Panc1 (cell line): ENCODE measurements around the gene FOXN1. TPM values are rescaled to one million over a fixed set of nuclear protein-coding genes. Genes with fewer than 3 reads are reported as not detected.

Source experiments
- ATAC-seq: fragments of 200-7000 bp; cut with Tn5 transposase; 2 replicates; pipeline ENCODE4 v1.9.1; 2020; ENCODE audit warnings: mild to moderate bottlenecking, moderate library complexity
- BruUV-seq: library from RNA; stranded (reverse); fragments of 400-500 nt; replicated peaks from 2 replicates; lab custom pipeline; 2021; lab: Mats Ljungman, UMichigan
- CTCF ChIA-PET: fragments of 300-600 bp; sonication (Branson Sonifier 250); formaldehyde crosslinking; loops from one replicate; lab custom pipeline; 2022; ENCODE audit warnings: antibody characterized with exemption; lab: Charles Lee
- POLR2A ChIA-PET: fragments of 300-600 bp; sonication (Branson Sonifier 250); formaldehyde crosslinking; loops from one replicate; lab custom pipeline; 2022; ENCODE audit warnings: antibody characterized with exemption; lab: Charles Lee
- DNase-seq: peaks from one replicate; pipeline ENCODE4 v3.0.0-alpha.2; 2010; ENCODE audit warnings: low read depth, low spot score
- H3K27ac ChIP-seq: 2 replicates; pipeline ENCODE4 v1.5.1; 2011; ENCODE audit warnings: mild to moderate bottlenecking, low read length, inconsistent platforms
- H3K27me3 ChIP-seq: fragments of 200-500 bp; sonication (Bioruptor generic); 2 replicates; pipeline ENCODE4 v1.6.0; 2014; ENCODE audit warnings: low read length, inconsistent platforms; ENCODE audit not compliant: control insufficient read depth, insufficient read depth
- H3K36me3 ChIP-seq: fragments of 200-500 bp; sonication (Bioruptor generic); 2 replicates; pipeline ENCODE4 v1.5.1; 2014; ENCODE audit warnings: inconsistent platforms, mild to moderate bottlenecking, low read length, moderate library complexity; ENCODE audit not compliant: control insufficient read depth, insufficient read depth
- H3K4me1 ChIP-seq: 2 replicates; pipeline ENCODE4 v1.5.1; 2011; ENCODE audit warnings: inconsistent platforms, mild to moderate bottlenecking, low read length, moderate library complexity; ENCODE audit not compliant: control insufficient read depth, insufficient read depth
- H3K4me3 ChIP-seq, 2 experiments: 2 replicates each; pipeline ENCODE4 v1.5.1; 2011 to 2012; ENCODE audit warnings: low read depth in 2 of 2, low read length in 2 of 2, mild to moderate bottlenecking in 2 of 2, inconsistent platforms in 1 of 2, moderate library complexity in 1 of 2
- H3K9me3 ChIP-seq: fragments of 200-500 bp; sonication (Bioruptor generic); 2 replicates; pipeline ENCODE4 v1.5.1; 2014; ENCODE audit warnings: low read depth, mild to moderate bottlenecking, inconsistent platforms, low read length, moderate library complexity; ENCODE audit not compliant: control insufficient read depth, insufficient read depth
- CTCF ChIP-seq: fragments of 450-650 bp; IDR thresholded peaks from 2 replicates; pipeline ENCODE4 v1.5.1; 2017; ENCODE audit warnings: mild to moderate bottlenecking
- POLR2AphosphoS5 ChIP-seq: IDR thresholded peaks from 2 replicates; pipeline ENCODE4 v1.6.1; 2012; ENCODE audit warnings: mild to moderate bottlenecking, low read depth, low read length, moderate library complexity
- REST ChIP-seq, 2 experiments: IDR thresholded peaks; 2 replicates each; pipeline ENCODE4 v1.6.1; 2011 to 2012; ENCODE audit warnings: low read depth in 2 of 2, control low read depth in 1 of 2, low read length in 1 of 2, mild to moderate bottlenecking in 1 of 2, moderate library complexity in 1 of 2; ENCODE audit not compliant: insufficient read depth in 1 of 2
- SIN3A ChIP-seq: IDR thresholded peaks from 2 replicates; pipeline ENCODE4 v1.6.1; 2012; ENCODE audit warnings: low read depth, mild to moderate bottlenecking, low read length, moderate library complexity, borderline replicate concordance; ENCODE audit not compliant: insufficient read depth
- TCF7L2 ChIP-seq: IDR thresholded peaks from 2 replicates; pipeline ENCODE4 v1.6.1; 2011; ENCODE audit warnings: mild to moderate bottlenecking, low read depth, low read length, inconsistent platforms
- in situ Hi-C: cut with HindIII; loops from 2 replicates; pipeline ENCODE4 v1.10.0; 2016; ENCODE audit warnings: low sequenced_read_pairs, low pct_unique_long_range_greater_than_20kb
- intact Hi-C: fragments of 100-400 bp; cut with micrococcal nuclease; formaldehyde crosslinking; loops from one replicate; pipeline ENCODE4 v1.10.0; 2022; ENCODE audit not compliant: unreplicated experiment
- total RNA-seq: library from RNA; stranded (reverse); gene quantifications from one replicate; pipeline ENCODE4 v1.2.1, GENCODE V29; 2021; ENCODE audit not compliant: unreplicated experiment

The FOXN1 gene
- total RNA-seq, 1 experiment from 2014 or later: not detected

- TF ChIP-seq POLR2AphosphoS5 (no peak), SIN3A (no peak), TCF7L2 (no peak), REST (IDR thresholded peaks at IDR 0.05; ENCODE audit: insufficient read depth in 1 of 2, low read depth in 2 of 2, low read length in 1 of 2) (no peak), CTCF (no peak)
- H3K27me3 ChIP-seq: peaks cover 2% of the 10 kb centered on the region; the same call in 1 of the 2 replicates
- POLR2A ChIA-PET: no interaction called here
- H3K27ac ChIP-seq: no peak overlapping the region
- CTCF ChIA-PET: no interaction called here
- no peak for DNase-seq
- no peak for ATAC-seq
- no peaks in the 10 kb centered on the region for H3K9me3 ChIP-seq
- H3K4me3 ChIP-seq: no peak overlapping the region
- H3K36me3 ChIP-seq: no peaks in the 10 kb centered on the region
- in situ Hi-C loops: no loop called here
- intact Hi-C loops: no loop called here
- BruUV-seq: no TSS peak
- no peaks in the 10 kb centered on the region for H3K4me1 ChIP-seq
Observed at GRCh38 chr17:28488533-28489276, 17.4 kb upstream of the FOXN1 start.

- no TSS peak for BruUV-seq
- CTCF ChIA-PET: no interaction called here
Observed at GRCh38 chr17:28491286-28491685, 14.9 kb upstream of the FOXN1 start.

More at GRCh38 chr17:28491286-28491685, 14.9 kb upstream of the FOXN1 start:
- Histone ChIP-seq H3K4me1 (no peaks in the 10 kb centered on the region; the same call in 1 of the 2 replicates), H3K9me3 (no peaks in the 10 kb centered on the region), H3K4me3 (no peak overlapping the region), H3K36me3 (no peaks in the 10 kb centered on the region), H3K27me3 (peaks cover 2% of the 10 kb centered on the region; the same call in 1 of the 2 replicates), H3K27ac (no peak overlapping the region)
- intact Hi-C loops (no loop called here), in situ Hi-C loops (no loop called here)
- ATAC-seq: no peak
- TF ChIP-seq SIN3A (no peak), TCF7L2 (no peak), CTCF (no peak), POLR2AphosphoS5 (no peak), REST (IDR thresholded peaks at IDR 0.05; ENCODE audit: insufficient read depth in 1 of 2, low read depth in 2 of 2, low read length in 1 of 2) (no peak)
- DNase-seq: no peak
- POLR2A ChIA-PET: no interaction called here
